Activated CD4-positive, alpha-beta T cell treated with anti-CD3 and anti-CD28 coated beads, Interleukin-2, amount 10 ng/mL, durations not matched to agents 7 days and 5 days (primary cell): ENCODE data around the gene MARCHF4. TPM values are rescaled to one million over a fixed set of nuclear protein-coding genes. Genes with fewer than 3 reads are reported as not detected.

Experiments used
- CTCF ChIA-PET: fragments of 350-600 bp; sonication (Branson Sonifier 250); formaldehyde crosslinking; loops from one replicate; lab custom pipeline; 2021; ENCODE audit warnings: antibody characterized with exemption; lab: Charles Lee
- POLR2A ChIA-PET: fragments of 350-600 bp; sonication (Branson Sonifier 250); formaldehyde crosslinking; loops from one replicate; lab custom pipeline; 2021; ENCODE audit warnings: antibody characterized with exemption; lab: Charles Lee
- DNase-seq: peaks from one replicate; pipeline ENCODE4 v3.0.0-alpha.2; 2020
- H3K27ac Mint-ChIP-seq: one replicate; pipeline ENCODE4 v1.8.0; 2021; ENCODE audit warnings: mild to moderate bottlenecking, moderate library complexity, mixed read lengths
- H3K27me3 Mint-ChIP-seq: one replicate; pipeline ENCODE4 v1.8.0; 2021; ENCODE audit warnings: mixed read lengths
- H3K36me3 Mint-ChIP-seq: one replicate; pipeline ENCODE4 v1.8.0; 2021; ENCODE audit warnings: low read depth, mixed read lengths
- H3K4me1 Mint-ChIP-seq: one replicate; pipeline ENCODE4 v1.8.0; 2021; ENCODE audit warnings: mixed read lengths
- H3K4me3 Mint-ChIP-seq: one replicate; pipeline ENCODE4 v1.8.0; 2021; ENCODE audit warnings: mild to moderate bottlenecking, moderate library complexity, mixed read lengths
- H3K9me3 Mint-ChIP-seq: one replicate; pipeline ENCODE4 v1.8.0; 2021; ENCODE audit warnings: mixed read lengths
- total RNA-seq, 2 experiments: library from RNA; stranded (reverse); gene quantifications; one replicate each; pipeline ENCODE4 v1.2.3, GENCODE V29; 2021

Gene MARCHF4
- total RNA-seq, 2 experiments from 2014 or later: not detected

GRCh38 chr2:216355711-216356110 is 16.6 kb downstream of the MARCHF4 start:
- CTCF ChIA-PET: interaction anchor here (1.2 kb wide), 1 partner anchor 60 kb away, joined by 3 read pairs; no protein-coding TSS in a partner anchor
- Mint-ChIP-seq H3K27ac (no peak overlapping the region), H3K27me3 (peaks cover 5% of the 10 kb centered on the region), H3K36me3 (peaks cover 7% of the 10 kb centered on the region), H3K4me3 (no peak overlapping the region), H3K4me1 (peaks cover 37% of the 10 kb centered on the region), H3K9me3 (peaks cover 2% of the 10 kb centered on the region)
- no peak for DNase-seq
- POLR2A ChIA-PET: no interaction called here

- Mint-ChIP-seq H3K9me3 (peaks cover 2% of the 10 kb centered on the region), H3K36me3 (peaks cover 7% of the 10 kb centered on the region), H3K4me1 (peaks cover 52% of the 10 kb centered on the region), H3K27ac (peak overlapping the region; percentile 84), H3K4me3 (no peak overlapping the region), H3K27me3 (peaks cover 3% of the 10 kb centered on the region)
- ChIA-PET CTCF (interaction anchor here (0.9 kb wide), 1 partner anchor 11 kb away, joined by 3 read pairs; no protein-coding TSS in a partner anchor), POLR2A (no interaction called here)
- DNase-seq: no peak
Observed at GRCh38 chr2:216354306-216354705, 18.0 kb downstream of the MARCHF4 start.

GRCh38 chr2:216352653-216353270 is 19.5 kb downstream of the MARCHF4 start:
- ChIA-PET CTCF (no interaction called here), POLR2A (no interaction called here)
- no peaks in the 10 kb centered on the region for H3K27me3 Mint-ChIP-seq
- H3K9me3 Mint-ChIP-seq: peaks cover 2% of the 10 kb centered on the region
- H3K4me1 Mint-ChIP-seq: peaks cover 61% of the 10 kb centered on the region
- peak; percentile 41 for DNase-seq
- H3K27ac Mint-ChIP-seq: peak overlapping the region; percentile 90
- H3K36me3 Mint-ChIP-seq: peaks cover 7% of the 10 kb centered on the region
- peak overlapping the region; percentile 45 for H3K4me3 Mint-ChIP-seq

- Mint-ChIP-seq H3K27me3 (no peaks in the 10 kb centered on the region), H3K4me1 (peaks cover 71% of the 10 kb centered on the region), H3K9me3 (peaks cover 3% of the 10 kb centered on the region), H3K4me3 (no peak overlapping the region), H3K27ac (peak overlapping the region; percentile 90), H3K36me3 (peaks cover 7% of the 10 kb centered on the region)
- DNase-seq: no peak
- ChIA-PET CTCF (interaction anchor here (1.1 to 1.4 kb wide), 2 partner anchors 42 to 181 kb away, joined by 3 to 4 read pairs; no protein-coding TSS in a partner anchor), POLR2A (no interaction called here)
Observed at GRCh38 chr2:216351172-216351925, 20.9 kb downstream of the MARCHF4 start.

GRCh38 chr2:216350214-216350791 is 22.0 kb downstream of the MARCHF4 start:
- peaks cover 7% of the 10 kb centered on the region for H3K36me3 Mint-ChIP-seq
- peak overlapping the region; percentile 70 for H3K27ac Mint-ChIP-seq
- POLR2A ChIA-PET: no interaction called here
- peak; percentile 27 for DNase-seq
- H3K4me3 Mint-ChIP-seq: no peak overlapping the region
- CTCF ChIA-PET: interaction anchor here (1.1 to 1.4 kb wide), 2 partner anchors 41 to 180 kb away, joined by 3 to 4 read pairs; no protein-coding TSS in a partner anchor
- H3K27me3 Mint-ChIP-seq: no peaks in the 10 kb centered on the region
- peaks cover 73% of the 10 kb centered on the region for H3K4me1 Mint-ChIP-seq
- peaks cover 5% of the 10 kb centered on the region for H3K9me3 Mint-ChIP-seq

- H3K4me3 Mint-ChIP-seq: no peak overlapping the region
- H3K4me1 Mint-ChIP-seq: peaks cover 70% of the 10 kb centered on the region
- peak overlapping the region; percentile 5 for H3K27ac Mint-ChIP-seq
- H3K36me3 Mint-ChIP-seq: peaks cover 4% of the 10 kb centered on the region
- ChIA-PET POLR2A (interaction anchor here (0.6 kb wide), 1 partner anchor 15 kb away, joined by 3 read pairs; no protein-coding TSS in a partner anchor), CTCF (no interaction called here)
- no peak for DNase-seq
- peaks cover 3% of the 10 kb centered on the region for H3K9me3 Mint-ChIP-seq
- H3K27me3 Mint-ChIP-seq: no peaks in the 10 kb centered on the region
Observed at GRCh38 chr2:216349366-216349765, 22.9 kb downstream of the MARCHF4 start.

- Mint-ChIP-seq H3K27me3 (no peaks in the 10 kb centered on the region), H3K27ac (no peak overlapping the region), H3K4me3 (no peak overlapping the region), H3K36me3 (peaks cover 2% of the 10 kb centered on the region), H3K4me1 (peaks cover 64% of the 10 kb centered on the region), H3K9me3 (peaks cover 3% of the 10 kb centered on the region)
- ChIA-PET POLR2A (interaction anchor here (0.6 kb wide), 1 partner anchor 15 kb away, joined by 3 read pairs; no protein-coding TSS in a partner anchor), CTCF (no interaction called here)
- no peak for DNase-seq
Observed at GRCh38 chr2:216348756-216349308, 23.5 kb downstream of the MARCHF4 start.

GRCh38 chr2:216346781-216347180 is 25.5 kb downstream of the MARCHF4 start:
- POLR2A ChIA-PET: no interaction called here
- Mint-ChIP-seq H3K4me3 (no peak overlapping the region), H3K27ac (no peak overlapping the region), H3K4me1 (peaks cover 44% of the 10 kb centered on the region), H3K27me3 (no peaks in the 10 kb centered on the region), H3K36me3 (peaks cover 2% of the 10 kb centered on the region), H3K9me3 (peaks cover 3% of the 10 kb centered on the region)
- DNase-seq: no peak
- CTCF ChIA-PET: no interaction called here

GRCh38 chr2:216345846-216346245 is 26.4 kb downstream of the MARCHF4 start:
- ChIA-PET CTCF (interaction anchor here (0.5 kb wide), 2 partner anchors 25 to 603 kb away, joined by 4 to 5 read pairs; no protein-coding TSS in a partner anchor), POLR2A (no interaction called here)

GRCh38 chr2:216344950-216345300 is 27.4 kb downstream of the MARCHF4 start:
- POLR2A ChIA-PET: no interaction called here

More at GRCh38 chr2:216345846-216346245, 26.4 kb downstream of the MARCHF4 start:
- Mint-ChIP-seq H3K36me3 (no peaks in the 10 kb centered on the region), H3K4me1 (peaks cover 37% of the 10 kb centered on the region), H3K9me3 (peaks cover 3% of the 10 kb centered on the region), H3K4me3 (no peak overlapping the region), H3K27ac (no peak overlapping the region), H3K27me3 (no peaks in the 10 kb centered on the region)
- no peak for DNase-seq

GRCh38 chr2:216344206-216344949 is 27.9 kb downstream of the MARCHF4 start:
- no peak overlapping the region for H3K4me3 Mint-ChIP-seq
- H3K4me1 Mint-ChIP-seq: peaks cover 22% of the 10 kb centered on the region
- H3K27me3 Mint-ChIP-seq: no peaks in the 10 kb centered on the region
- H3K36me3 Mint-ChIP-seq: no peaks in the 10 kb centered on the region
- H3K9me3 Mint-ChIP-seq: peaks cover 3% of the 10 kb centered on the region
- H3K27ac Mint-ChIP-seq: no peak overlapping the region
- DNase-seq: no peak
- ChIA-PET POLR2A (no interaction called here), CTCF (interaction anchor here (1.5 kb wide), 1 partner anchor 49 kb away, joined by 4 read pairs; no protein-coding TSS in a partner anchor)

More at GRCh38 chr2:216344950-216345300, 27.4 kb downstream of the MARCHF4 start:
- Mint-ChIP-seq H3K4me3 (no peak overlapping the region), H3K9me3 (peaks cover 3% of the 10 kb centered on the region), H3K27ac (no peak overlapping the region), H3K27me3 (no peaks in the 10 kb centered on the region), H3K36me3 (no peaks in the 10 kb centered on the region), H3K4me1 (peaks cover 28% of the 10 kb centered on the region)
- CTCF ChIA-PET: no interaction called here
- no peak for DNase-seq
